Measurements from ENCODE around the gene MAGED1.
A peak's percentile ranks its signal among the peaks of the same experiment; 100 is the strongest.
"Not testable (repeated sequence)": the region's sequence is repeated elsewhere in the genome, so short reads cannot be mapped to it uniquely, and the experiment has no call there.

MAGED1 gene

GRCh38 chrX:51896626-51897025 lies 3.2 kb downstream of the MAGED1 start:
- DNase-seq (ENCODE audit: low read depth), result no peak

- peak; percentile 10 for DNase-seq (ENCODE audit: low read depth)
These were observed 6.3 kb downstream of the MAGED1 start for GRCh38 chrX:51899741-51900140.

GRCh38 chrX:51902510-51903050 lies 9.2 kb downstream of the MAGED1 start:
- DNase-seq (ENCODE audit: low read depth), result no peak

GRCh38 chrX:51905152-51905551 lies 11.7 kb downstream of the MAGED1 start:
- DNase-seq (ENCODE audit: low read depth), result not testable (repeated sequence)

GRCh38 chrX:51905711-51906110 lies 12.3 kb downstream of the MAGED1 start:
- DNase-seq (ENCODE audit: low read depth), result no peak

- DNase-seq (ENCODE audit: low read depth), result no peak
These were observed 24.2 kb downstream of the MAGED1 start for GRCh38 chrX:51917604-51918003.

- no peak for DNase-seq (ENCODE audit: low read depth)
These were observed 29.1 kb downstream of the MAGED1 start for GRCh38 chrX:51922561-51922960.

GRCh38 chrX:51931566-51932150 lies 38.2 kb downstream of the MAGED1 start:
- DNase-seq (ENCODE audit: low read depth), result no peak
